Right forelimb (tissue), 1 donor: ENCODE measurements around the gene TOX2.

Source experiments
- DNase-seq: peaks from one replicate; pipeline ENCODE4 v3.0.0-alpha.2; 2018

Gene TOX2

GRCh38 chr20:44113618-44114376 is 199.1 kb downstream of the TOX2 start:
- no peak for DNase-seq

GRCh38 chr20:44115181-44115580 is 200.5 kb downstream of the TOX2 start:
- no peak for DNase-seq

- DNase-seq, result no peak
Measured at GRCh38 chr20:44115762-44116644, 201.4 kb downstream of the TOX2 start.

- DNase-seq, result no peak
Measured at GRCh38 chr20:44117296-44118184, 202.9 kb downstream of the TOX2 start.

GRCh38 chr20:44118185-44119033 is 203.8 kb downstream of the TOX2 start:
- DNase-seq, result no peak
